IPS-18c (cell line): ENCODE data around the gene RNF38.
"Not testable (repeated sequence)": the region's sequence is repeated elsewhere in the genome, so short reads cannot be mapped to it uniquely, and the experiment has no call there.

Experiments
- H3K4me3 ChIP-seq: 2 replicates; pipeline ENCODE4 v1.7.0; 2013; ENCODE audit warnings: low read depth, mild to moderate bottlenecking, low read length, moderate library complexity; ENCODE audit not compliant: insufficient read depth
- H3K9me3 ChIP-seq: one replicate; pipeline ENCODE4 v1.6.1; 2013; ENCODE audit warnings: mild to moderate bottlenecking, low read length, moderate library complexity; ENCODE audit not compliant: control insufficient read depth, insufficient read depth

Gene RNF38

DNA sequence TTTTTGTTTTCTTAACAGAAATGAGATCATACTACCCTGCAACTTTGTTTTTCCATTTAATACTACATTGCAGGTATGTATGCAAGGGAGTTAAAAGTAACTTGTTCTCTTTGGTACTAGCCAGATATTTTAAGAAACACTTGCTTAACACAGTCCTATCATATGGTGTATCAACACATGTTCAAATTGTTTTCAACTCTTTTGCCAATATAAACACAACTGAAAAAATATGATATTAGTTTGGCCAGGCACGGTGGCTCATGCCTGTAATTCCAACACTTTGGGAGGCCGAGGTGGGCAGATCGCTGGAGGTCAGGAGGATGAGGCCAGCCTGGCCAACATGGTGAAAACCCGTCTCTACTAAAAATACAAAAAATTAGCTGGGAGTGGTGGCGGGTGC is 41.6 kb downstream of the RNF38 start:
- no peaks in the 10 kb centered on the region for H3K9me3 ChIP-seq
- no peak overlapping the region for H3K4me3 ChIP-seq

DNA sequence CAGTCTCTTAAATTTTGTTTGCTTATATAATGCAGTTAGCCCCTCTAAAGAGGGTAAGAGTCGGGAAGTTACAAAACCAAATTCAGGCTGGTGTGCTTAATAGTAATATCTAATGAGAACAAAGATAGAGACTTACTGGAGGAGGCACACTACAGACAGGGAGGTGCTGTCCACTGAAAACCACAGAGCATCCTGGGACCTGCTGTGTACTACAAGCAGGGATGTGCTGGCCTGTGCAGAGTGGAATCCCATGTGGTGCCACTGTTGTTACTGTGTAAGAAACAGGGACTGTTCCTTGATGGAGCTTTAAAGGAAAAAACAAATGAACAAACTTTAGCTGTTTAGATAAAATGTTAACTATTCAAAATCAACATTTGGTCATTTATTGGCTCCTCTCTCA is 42.4 kb downstream of the RNF38 start:
- Histone ChIP-seq H3K9me3 (no peaks in the 10 kb centered on the region), H3K4me3 (no peak overlapping the region)

DNA sequence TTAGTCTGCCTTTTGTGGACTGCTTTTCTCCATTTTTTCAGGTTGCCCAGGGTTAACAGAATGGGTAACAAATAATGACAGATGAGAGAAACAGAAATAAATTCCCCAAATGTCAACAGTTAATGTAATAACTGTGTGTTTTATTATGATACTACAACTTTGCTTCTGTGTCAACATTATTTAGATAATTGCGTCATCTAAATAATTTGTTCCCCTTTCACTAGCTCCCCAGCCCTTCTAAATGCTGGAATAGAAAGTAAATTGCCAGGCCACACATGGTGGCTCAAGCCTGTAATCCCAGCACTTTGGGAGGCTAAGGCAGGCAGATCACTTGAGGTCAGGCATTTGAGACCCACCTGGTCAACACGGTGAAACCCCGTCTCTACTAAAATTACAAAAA is 53.5 kb downstream of the RNF38 start:
- no peaks in the 10 kb centered on the region for H3K9me3 ChIP-seq
- no peak overlapping the region for H3K4me3 ChIP-seq

DNA sequence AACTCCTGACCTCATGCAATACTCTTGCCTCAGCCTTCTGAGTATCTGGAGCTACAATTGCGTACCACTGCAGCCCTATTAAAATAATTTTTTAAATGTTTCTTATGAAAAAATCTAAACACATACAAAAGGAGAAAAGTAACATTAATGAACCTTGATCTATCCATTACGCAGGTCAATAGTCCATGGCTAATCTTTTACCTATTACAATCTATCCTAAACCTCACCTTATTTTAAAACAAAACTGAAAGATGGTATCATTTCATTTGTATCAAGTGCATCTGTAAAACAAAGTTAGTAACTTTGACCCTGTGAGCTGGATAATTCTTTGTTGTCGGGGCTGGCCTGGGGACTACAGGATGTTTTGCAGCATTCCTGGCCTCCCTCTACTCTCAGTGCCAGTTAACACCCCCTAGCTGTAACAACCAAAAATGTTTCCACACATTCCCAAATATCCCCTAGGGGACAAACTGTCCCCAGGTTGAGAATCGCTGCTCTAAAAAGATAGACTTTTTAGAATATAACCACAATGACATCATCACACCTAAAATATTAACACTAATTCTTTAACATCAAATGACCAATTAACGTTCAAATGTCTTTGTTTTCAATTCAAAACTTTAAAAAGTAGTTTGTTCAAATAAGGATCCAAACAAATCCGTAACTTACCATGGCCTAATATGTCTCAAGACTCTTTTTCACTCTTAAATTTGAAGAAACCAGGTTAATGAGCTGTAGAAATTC is 54.8 kb downstream of the RNF38 start:
- H3K9me3 ChIP-seq, result no peaks in the 10 kb centered on the region
- no peak overlapping the region for H3K4me3 ChIP-seq

- H3K9me3 ChIP-seq, result no peaks in the 10 kb centered on the region
- H3K4me3 ChIP-seq, result no peak overlapping the region
Measured at GRCh38 chr9:36341936-36342577, 58.0 kb downstream of the RNF38 start.

DNA sequence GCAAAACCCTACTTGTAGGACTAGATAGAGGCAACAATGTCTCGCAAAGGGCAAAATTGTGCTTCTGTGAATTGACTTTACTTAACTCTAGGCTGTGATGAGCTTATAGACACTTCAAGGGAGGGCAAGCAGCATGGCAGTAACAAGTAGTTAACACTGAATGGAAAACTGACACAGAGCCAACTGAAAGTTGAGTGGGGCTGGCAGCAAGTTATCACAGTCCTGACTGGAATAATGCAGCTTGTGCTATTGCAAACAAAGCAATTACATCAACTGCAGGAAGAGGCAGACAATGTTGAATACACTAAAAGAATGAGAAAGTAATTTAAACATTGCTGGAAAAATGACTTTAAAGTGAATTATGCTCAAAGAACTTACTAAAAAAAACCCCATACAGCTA is 62.2 kb downstream of the RNF38 start:
- Histone ChIP-seq H3K9me3 (no peaks in the 10 kb centered on the region), H3K4me3 (no peak overlapping the region)

DNA sequence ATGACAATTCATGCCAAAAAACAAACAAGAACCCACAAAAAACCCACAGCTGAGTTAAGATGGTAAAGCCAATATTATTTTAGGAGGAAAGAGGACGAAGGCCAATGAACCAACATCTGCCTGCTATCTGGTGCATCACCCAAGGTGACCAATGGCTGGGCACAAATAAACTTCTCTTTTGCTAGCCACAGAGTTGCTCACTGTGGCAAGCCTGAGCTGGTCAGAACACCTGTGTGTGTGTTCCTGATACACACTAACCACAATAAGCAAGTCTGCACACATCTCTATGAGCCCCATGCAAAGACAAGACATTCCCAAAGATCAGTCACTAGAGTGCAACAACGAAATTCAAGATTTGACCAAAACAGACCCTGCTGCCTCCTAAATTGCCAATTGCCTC is 63.1 kb downstream of the RNF38 start:
- H3K9me3 ChIP-seq, result no peaks in the 10 kb centered on the region
- H3K4me3 ChIP-seq, result no peak overlapping the region

DNA sequence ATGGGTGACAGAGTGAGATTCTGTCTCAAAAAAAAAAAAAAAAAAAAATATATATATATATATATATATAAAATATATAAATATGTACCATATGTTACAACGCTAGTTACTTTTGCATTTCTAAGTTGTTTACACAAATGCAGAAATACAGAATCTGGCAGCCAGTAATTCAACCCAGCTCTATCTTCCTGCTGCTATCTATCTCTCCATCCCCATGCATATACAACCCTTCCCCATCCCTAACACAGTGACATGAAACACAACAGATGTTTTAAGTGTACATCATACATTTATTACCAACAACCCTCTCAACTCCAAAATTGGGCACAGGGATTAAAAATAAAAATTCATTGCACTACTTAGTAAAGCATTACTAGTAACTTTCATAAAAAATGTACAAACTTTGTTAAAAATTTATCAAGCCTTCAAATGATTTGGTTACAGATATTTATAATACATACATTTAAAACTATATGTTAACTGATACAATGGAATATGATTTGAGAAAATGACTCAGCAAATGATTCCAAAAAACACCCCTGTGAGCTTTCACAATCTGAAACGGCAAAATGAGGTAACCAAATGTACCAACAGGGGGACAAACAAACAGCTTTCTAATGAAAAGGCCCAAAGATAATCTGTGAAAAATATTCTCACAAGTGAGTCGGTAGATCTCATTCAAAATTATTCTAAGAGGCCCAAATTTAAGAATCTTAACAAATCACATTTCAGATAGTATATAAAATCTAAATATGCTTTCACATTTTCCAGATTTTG is 63.8 kb downstream of the RNF38 start:
- Histone ChIP-seq H3K9me3 (no peaks in the 10 kb centered on the region), H3K4me3 (no peak overlapping the region)

DNA sequence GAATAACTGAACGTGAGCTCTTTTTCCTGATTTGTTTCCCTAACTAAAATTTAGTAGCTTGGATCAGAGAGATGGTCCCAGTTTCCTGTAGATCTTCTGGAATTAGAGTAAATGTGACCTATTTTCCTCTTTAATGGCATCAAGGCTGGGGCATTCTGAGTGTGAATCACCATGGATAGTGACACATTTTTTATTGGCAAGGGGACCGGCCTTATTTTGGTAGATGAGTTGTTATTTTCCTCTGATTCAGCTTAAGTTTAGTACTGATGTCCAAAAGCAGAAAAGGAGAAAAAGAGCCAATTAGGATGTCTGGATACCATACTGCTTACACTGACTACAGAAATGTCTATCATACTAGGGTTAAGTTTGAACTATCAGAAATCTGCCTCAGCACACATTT is 68.1 kb downstream of the RNF38 start:
- Histone ChIP-seq H3K9me3 (no peaks in the 10 kb centered on the region), H3K4me3 (no peak overlapping the region)

DNA sequence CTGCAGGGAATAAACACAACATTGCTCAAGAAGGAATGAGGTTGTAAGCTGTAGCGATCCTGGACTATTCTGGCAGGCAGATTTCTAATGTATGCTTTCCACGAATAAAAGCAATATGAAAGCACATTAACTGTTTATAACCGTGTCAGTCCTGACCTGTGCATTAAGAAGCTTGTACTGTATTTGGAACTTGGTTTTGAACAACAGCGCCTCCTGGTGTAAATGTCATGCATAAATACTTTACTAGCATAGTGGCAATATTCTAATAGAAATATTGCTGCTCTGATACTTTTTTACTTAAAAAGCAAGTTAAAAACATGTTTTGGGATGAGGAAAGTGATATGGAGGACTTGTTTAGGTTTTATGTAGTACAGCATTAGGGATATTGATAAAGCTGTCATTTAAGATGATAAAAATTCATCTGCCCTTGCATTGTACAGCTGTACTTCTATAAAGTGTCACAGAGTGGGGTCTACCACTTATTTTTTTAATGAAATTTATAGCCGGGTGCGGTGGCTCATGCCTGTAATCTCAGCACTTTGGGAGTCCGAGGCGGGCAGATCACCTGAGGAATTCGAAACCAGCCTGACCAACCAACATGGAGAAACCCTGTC is 71.2 kb downstream of the RNF38 start:
- Histone ChIP-seq H3K4me3 (no peak overlapping the region), H3K9me3 (no peaks in the 10 kb centered on the region)

- no peak overlapping the region for H3K4me3 ChIP-seq
- no peaks in the 10 kb centered on the region for H3K9me3 ChIP-seq
Measured at GRCh38 chr9:36325081-36325828, 74.8 kb downstream of the RNF38 start.

DNA sequence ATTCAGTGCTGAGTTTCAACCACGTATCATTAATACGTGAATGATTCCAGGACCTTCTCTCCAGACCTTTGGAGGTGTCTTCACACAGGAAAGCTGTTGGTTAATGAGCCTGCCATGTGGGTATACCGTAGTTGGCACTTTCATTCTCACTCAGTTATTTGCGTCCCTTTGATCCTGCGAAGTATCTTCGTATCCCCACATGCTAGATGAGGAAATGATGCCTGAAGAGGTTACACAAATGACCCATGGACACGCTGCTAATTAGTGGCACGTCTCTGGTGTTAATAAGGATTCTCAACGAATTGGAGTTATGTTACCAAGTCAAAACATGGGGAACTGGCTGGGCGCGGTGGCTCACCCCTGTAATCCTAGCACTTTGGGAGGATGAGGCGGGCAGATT is 76.1 kb downstream of the RNF38 start:
- Histone ChIP-seq H3K4me3 (no peak overlapping the region), H3K9me3 (no peaks in the 10 kb centered on the region)

GRCh38 chr9:36322462-36322861 is 77.6 kb downstream of the RNF38 start:
- no peak overlapping the region for H3K4me3 ChIP-seq
- no peaks in the 10 kb centered on the region for H3K9me3 ChIP-seq

DNA sequence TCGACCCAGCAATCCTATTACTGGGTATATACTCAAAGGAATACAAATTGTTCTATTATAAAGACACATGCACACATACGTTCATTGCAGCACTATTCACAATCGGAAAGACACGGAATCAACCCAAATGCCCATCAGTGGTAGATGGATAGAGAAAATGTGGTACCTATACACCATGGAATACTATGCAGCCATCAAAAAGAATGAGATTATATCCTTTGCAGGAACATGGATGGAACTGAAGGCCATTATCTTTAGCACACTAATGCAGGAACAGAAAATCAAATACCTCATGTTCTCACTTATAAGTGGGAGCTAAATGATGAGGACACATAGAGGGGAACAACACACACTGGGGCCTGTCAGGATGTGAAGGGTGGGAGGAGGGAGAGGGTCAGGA is 78.2 kb downstream of the RNF38 start:
- H3K4me3 ChIP-seq, result not testable (repeated sequence)

GRCh38 chr9:36320466-36320865 is 79.6 kb downstream of the RNF38 start:
- no peaks in the 10 kb centered on the region for H3K9me3 ChIP-seq
- no peak overlapping the region for H3K4me3 ChIP-seq

More for the DNA sequence above, 78.2 kb downstream of the RNF38 start:
- not testable (repeated sequence) for H3K9me3 ChIP-seq

- no peak overlapping the region for H3K4me3 ChIP-seq
- no peaks in the 10 kb centered on the region for H3K9me3 ChIP-seq
Measured at GRCh38 chr9:36319806-36320205, 80.3 kb downstream of the RNF38 start.

- Histone ChIP-seq H3K9me3 (no peaks in the 10 kb centered on the region), H3K4me3 (no peak overlapping the region)
Measured at GRCh38 chr9:36319183-36319582, 80.9 kb downstream of the RNF38 start.
